NOMO-1 treated with dmso at 0.1 percent for 144 hours (cell line): ENCODE measurements around the gene CTIF.

Experiments used
- DNase-seq: peaks from one replicate; lab custom pipeline; 2025; ENCODE audit not compliant: unreplicated experiment; lab: John Stamatoyannopoulos, UW

Gene CTIF

GRCh38 chr18:48889981-48890762, 351.3 kb downstream of the CTIF start:
- DNase-seq = no peak

- no peak for DNase-seq
Measured at GRCh38 chr18:48891721-48892120, 352.9 kb downstream of the CTIF start.

- no peak for DNase-seq
Measured at GRCh38 chr18:48892146-48892855, 353.5 kb downstream of the CTIF start.

- no peak for DNase-seq
Measured at GRCh38 chr18:48893061-48893607, 354.3 kb downstream of the CTIF start.

GRCh38 chr18:48893608-48894600, 355.1 kb downstream of the CTIF start:
- no peak for DNase-seq

- no peak for DNase-seq
Measured at GRCh38 chr18:48894799-48895346, 356.0 kb downstream of the CTIF start.

GRCh38 chr18:48896326-48896874, 357.6 kb downstream of the CTIF start:
- DNase-seq = no peak

- peak; percentile 100 for DNase-seq
Measured at GRCh38 chr18:48896875-48897511, 358.2 kb downstream of the CTIF start.

- DNase-seq = no peak
Measured at GRCh38 chr18:48897531-48897930, 358.7 kb downstream of the CTIF start.

GRCh38 chr18:48898521-48898920, 359.7 kb downstream of the CTIF start:
- DNase-seq = no peak

GRCh38 chr18:48899558-48900174, 360.8 kb downstream of the CTIF start:
- DNase-seq = no peak

GRCh38 chr18:48900469-48900868, 361.6 kb downstream of the CTIF start:
- no peak for DNase-seq

- no peak for DNase-seq
Measured at GRCh38 chr18:48901145-48902022, 362.6 kb downstream of the CTIF start.

GRCh38 chr18:48902023-48902855, 363.4 kb downstream of the CTIF start:
- no peak for DNase-seq

GRCh38 chr18:48902856-48903601, 364.2 kb downstream of the CTIF start:
- no peak for DNase-seq

- no peak for DNase-seq
Measured at GRCh38 chr18:48904091-48904490, 365.3 kb downstream of the CTIF start.

GRCh38 chr18:48904847-48905394, 366.1 kb downstream of the CTIF start:
- no peak for DNase-seq
